ENCODE results near the gene SLC36A1.

SLC36A1 gene

GRCh38 chr5:151447174-151448037, at the start of gene SLC36A1:
Gene SLC36A1 (plus strand): TSS chr5:151447603. CDS start chr5:151458793, 11,190 bp downstream.
- no peaks in the 10 kb centered on the region for H3K9me3 ChIP-seq (ENCODE audit: control insufficient read depth in 2 of 2, low read length in 2 of 2)
- H3K4me1 ChIP-seq (ENCODE audit: control insufficient read depth in 2 of 2, insufficient read depth in 2 of 2, low read length in 2 of 2), result peaks cover 15 to 26% of the 10 kb centered on the region in 2 donors
- H3K27me3 ChIP-seq (ENCODE audit: control insufficient read depth in 2 of 2, insufficient read depth in 2 of 2, low read length in 2 of 2), result no peaks in the 10 kb centered on the region
- peak within 1 kb of the TSS; percentile 97 to 98 for H3K4me3 ChIP-seq (ENCODE audit: low read length in 2 of 2)
- H3K9ac ChIP-seq (ENCODE audit: low read depth in 1 of 2, low read length in 2 of 2), result peak within 1 kb of the TSS; percentile 78
- peak within 1 kb of the TSS; percentile 53 to 65 for H3K27ac ChIP-seq (ENCODE audit: low read depth in 2 of 2, low read length in 2 of 2)
- no peaks in the 10 kb centered on the region for H3K36me3 ChIP-seq (ENCODE audit: control insufficient read depth in 2 of 2, insufficient read depth in 2 of 2, low read length in 2 of 2)

GRCh38 chr5:151405334-151406160, 41.9 kb upstream of the SLC36A1 start:
- no peak overlapping the region for H3K27ac ChIP-seq (ENCODE audit: low read depth in 2 of 2, low read length in 2 of 2)
- no peak overlapping the region for H3K9ac ChIP-seq (ENCODE audit: low read depth in 1 of 2, low read length in 2 of 2)
- no peaks in the 10 kb centered on the region for H3K9me3 ChIP-seq (ENCODE audit: control insufficient read depth in 2 of 2, low read length in 2 of 2)
- H3K4me3 ChIP-seq (ENCODE audit: low read length in 2 of 2), result no peak overlapping the region
- H3K27me3 ChIP-seq (ENCODE audit: control insufficient read depth in 2 of 2, insufficient read depth in 2 of 2, low read length in 2 of 2), result peaks cover 0 to 6% of the 10 kb centered on the region in 2 donors
- no peaks in the 10 kb centered on the region for H3K4me1 ChIP-seq (ENCODE audit: control insufficient read depth in 2 of 2, insufficient read depth in 2 of 2, low read length in 2 of 2)
- H3K36me3 ChIP-seq (ENCODE audit: control insufficient read depth in 2 of 2, insufficient read depth in 2 of 2, low read length in 2 of 2), result no peaks in the 10 kb centered on the region

- Histone ChIP-seq H3K27me3 (ENCODE audit: control insufficient read depth in 2 of 2, insufficient read depth in 2 of 2, low read length in 2 of 2) (peaks cover 0 to 6% of the 10 kb centered on the region in 2 donors), H3K4me3 (ENCODE audit: low read length in 2 of 2) (no peak overlapping the region), H3K36me3 (ENCODE audit: control insufficient read depth in 2 of 2, insufficient read depth in 2 of 2, low read length in 2 of 2) (no peaks in the 10 kb centered on the region), H3K4me1 (ENCODE audit: control insufficient read depth in 2 of 2, insufficient read depth in 2 of 2, low read length in 2 of 2) (no peaks in the 10 kb centered on the region), H3K27ac (ENCODE audit: low read depth in 2 of 2, low read length in 2 of 2) (no peak overlapping the region), H3K9me3 (ENCODE audit: control insufficient read depth in 2 of 2, low read length in 2 of 2) (no peaks in the 10 kb centered on the region), H3K9ac (ENCODE audit: low read depth in 1 of 2, low read length in 2 of 2) (no peak overlapping the region)
Measured at GRCh38 chr5:151406322-151406947, 41.0 kb upstream of the SLC36A1 start.

- Histone ChIP-seq H3K9ac (ENCODE audit: low read depth in 1 of 2, low read length in 2 of 2) (no peak overlapping the region), H3K4me3 (ENCODE audit: low read length in 2 of 2) (no peak overlapping the region), H3K9me3 (ENCODE audit: control insufficient read depth in 2 of 2, low read length in 2 of 2) (no peaks in the 10 kb centered on the region), H3K36me3 (ENCODE audit: control insufficient read depth in 2 of 2, insufficient read depth in 2 of 2, low read length in 2 of 2) (no peaks in the 10 kb centered on the region), H3K27me3 (ENCODE audit: control insufficient read depth in 2 of 2, insufficient read depth in 2 of 2, low read length in 2 of 2) (peaks cover 0 to 6% of the 10 kb centered on the region in 2 donors), H3K27ac (ENCODE audit: low read depth in 2 of 2, low read length in 2 of 2) (no peak overlapping the region), H3K4me1 (ENCODE audit: control insufficient read depth in 2 of 2, insufficient read depth in 2 of 2, low read length in 2 of 2) (no peaks in the 10 kb centered on the region)
Measured at GRCh38 chr5:151408591-151409230, 38.7 kb upstream of the SLC36A1 start.

- Histone ChIP-seq H3K4me1 (ENCODE audit: control insufficient read depth in 2 of 2, insufficient read depth in 2 of 2, low read length in 2 of 2) (no peaks in the 10 kb centered on the region), H3K9me3 (ENCODE audit: control insufficient read depth in 2 of 2, low read length in 2 of 2) (peaks cover 0 to 6% of the 10 kb centered on the region in 2 donors), H3K4me3 (ENCODE audit: low read length in 2 of 2) (no peak overlapping the region), H3K36me3 (ENCODE audit: control insufficient read depth in 2 of 2, insufficient read depth in 2 of 2, low read length in 2 of 2) (no peaks in the 10 kb centered on the region), H3K27ac (ENCODE audit: low read depth in 2 of 2, low read length in 2 of 2) (no peak overlapping the region), H3K9ac (ENCODE audit: low read depth in 1 of 2, low read length in 2 of 2) (no peak overlapping the region), H3K27me3 (ENCODE audit: control insufficient read depth in 2 of 2, insufficient read depth in 2 of 2, low read length in 2 of 2) (peaks cover 0 to 3% of the 10 kb centered on the region in 2 donors)
Measured at GRCh38 chr5:151413800-151414199, 33.6 kb upstream of the SLC36A1 start.

- Histone ChIP-seq H3K4me3 (ENCODE audit: low read length in 2 of 2) (no peak overlapping the region), H3K9ac (ENCODE audit: low read depth in 1 of 2, low read length in 2 of 2) (no peak overlapping the region), H3K9me3 (ENCODE audit: control insufficient read depth in 2 of 2, low read length in 2 of 2) (peaks cover 0 to 6% of the 10 kb centered on the region in 2 donors), H3K4me1 (ENCODE audit: control insufficient read depth in 2 of 2, insufficient read depth in 2 of 2, low read length in 2 of 2) (no peaks in the 10 kb centered on the region), H3K36me3 (ENCODE audit: control insufficient read depth in 2 of 2, insufficient read depth in 2 of 2, low read length in 2 of 2) (no peaks in the 10 kb centered on the region), H3K27me3 (ENCODE audit: control insufficient read depth in 2 of 2, insufficient read depth in 2 of 2, low read length in 2 of 2) (peaks cover 0 to 3% of the 10 kb centered on the region in 2 donors), H3K27ac (ENCODE audit: low read depth in 2 of 2, low read length in 2 of 2) (no peak overlapping the region)
Measured at GRCh38 chr5:151414536-151414935, 32.9 kb upstream of the SLC36A1 start.

- Histone ChIP-seq H3K9ac (ENCODE audit: low read depth in 1 of 2, low read length in 2 of 2) (no peak overlapping the region), H3K4me3 (ENCODE audit: low read length in 2 of 2) (no peak overlapping the region), H3K36me3 (ENCODE audit: control insufficient read depth in 2 of 2, insufficient read depth in 2 of 2, low read length in 2 of 2) (no peaks in the 10 kb centered on the region), H3K27ac (ENCODE audit: low read depth in 2 of 2, low read length in 2 of 2) (no peak overlapping the region), H3K4me1 (ENCODE audit: control insufficient read depth in 2 of 2, insufficient read depth in 2 of 2, low read length in 2 of 2) (no peaks in the 10 kb centered on the region), H3K27me3 (ENCODE audit: control insufficient read depth in 2 of 2, insufficient read depth in 2 of 2, low read length in 2 of 2) (no peaks in the 10 kb centered on the region), H3K9me3 (ENCODE audit: control insufficient read depth in 2 of 2, low read length in 2 of 2) (peaks cover 0 to 6% of the 10 kb centered on the region in 2 donors)
Measured at GRCh38 chr5:151417712-151418111, 29.7 kb upstream of the SLC36A1 start.

GRCh38 chr5:151420127-151420526, 27.3 kb upstream of the SLC36A1 start:
- Histone ChIP-seq H3K27ac (ENCODE audit: low read depth in 2 of 2, low read length in 2 of 2) (no peak overlapping the region), H3K36me3 (ENCODE audit: control insufficient read depth in 2 of 2, insufficient read depth in 2 of 2, low read length in 2 of 2) (no peaks in the 10 kb centered on the region), H3K4me1 (ENCODE audit: control insufficient read depth in 2 of 2, insufficient read depth in 2 of 2, low read length in 2 of 2) (no peaks in the 10 kb centered on the region), H3K27me3 (ENCODE audit: control insufficient read depth in 2 of 2, insufficient read depth in 2 of 2, low read length in 2 of 2) (no peaks in the 10 kb centered on the region), H3K4me3 (ENCODE audit: low read length in 2 of 2) (no peak overlapping the region), H3K9ac (ENCODE audit: low read depth in 1 of 2, low read length in 2 of 2) (no peak overlapping the region), H3K9me3 (ENCODE audit: control insufficient read depth in 2 of 2, low read length in 2 of 2) (peaks cover 0 to 6% of the 10 kb centered on the region in 2 donors)

GRCh38 chr5:151424892-151425523, 22.4 kb upstream of the SLC36A1 start:
- Histone ChIP-seq H3K9me3 (ENCODE audit: control insufficient read depth in 2 of 2, low read length in 2 of 2) (no peaks in the 10 kb centered on the region), H3K9ac (ENCODE audit: low read depth in 1 of 2, low read length in 2 of 2) (no peak overlapping the region), H3K27me3 (ENCODE audit: control insufficient read depth in 2 of 2, insufficient read depth in 2 of 2, low read length in 2 of 2) (no peaks in the 10 kb centered on the region), H3K4me3 (ENCODE audit: low read length in 2 of 2) (no peak overlapping the region), H3K36me3 (ENCODE audit: control insufficient read depth in 2 of 2, insufficient read depth in 2 of 2, low read length in 2 of 2) (no peaks in the 10 kb centered on the region), H3K27ac (ENCODE audit: low read depth in 2 of 2, low read length in 2 of 2) (no peak overlapping the region), H3K4me1 (ENCODE audit: control insufficient read depth in 2 of 2, insufficient read depth in 2 of 2, low read length in 2 of 2) (no peaks in the 10 kb centered on the region)

Data from mucosa of rectum (tissue), 2 donors.